Measurements from ENCODE around the gene SIGLEC10.

SIGLEC10 gene

GRCh38 chr19:51394050-51394836 lies 23.2 kb downstream of the SIGLEC10 start:
- TF ChIP-seq CTCF (IDR thresholded peaks at IDR 0.05; ENCODE audit: low read depth, low read length), result peak; percentile 2
- H3K4me3 ChIP-seq (replicated peaks in 1 of 2; ENCODE audit: low read depth in 2 of 2, low read length in 2 of 2), result peak overlapping the region; percentile 44 to 60
- peak; percentile 99 for DNase-seq (ENCODE audit: low read depth in 2 of 2)

- DNase-seq (ENCODE audit: low read depth in 2 of 2), result no peak
- H3K4me3 ChIP-seq (replicated peaks in 1 of 2; ENCODE audit: low read depth in 2 of 2, low read length in 2 of 2), result no peak overlapping the region
- TF ChIP-seq CTCF (IDR thresholded peaks at IDR 0.05; ENCODE audit: low read depth, low read length), result no peak
These were observed 24.7 kb downstream of the SIGLEC10 start for GRCh38 chr19:51392701-51393100.

- no peak for TF ChIP-seq CTCF (IDR thresholded peaks at IDR 0.05; ENCODE audit: low read depth, low read length)
- no peak for DNase-seq (ENCODE audit: low read depth in 2 of 2)
- no peak overlapping the region for H3K4me3 ChIP-seq (replicated peaks in 1 of 2; ENCODE audit: low read depth in 2 of 2, low read length in 2 of 2)
These were observed 26.3 kb downstream of the SIGLEC10 start for GRCh38 chr19:51391073-51391611.

GRCh38 chr19:51389143-51389542 lies 28.3 kb downstream of the SIGLEC10 start:
- H3K4me3 ChIP-seq (replicated peaks in 1 of 2; ENCODE audit: low read depth in 2 of 2, low read length in 2 of 2), result no peak overlapping the region
- no peak for DNase-seq (ENCODE audit: low read depth in 2 of 2)
- TF ChIP-seq CTCF (IDR thresholded peaks at IDR 0.05; ENCODE audit: low read depth, low read length), result no peak

- TF ChIP-seq CTCF (IDR thresholded peaks at IDR 0.05; ENCODE audit: low read depth, low read length), result no peak
- no peak within 1 kb of the TSS for H3K4me3 ChIP-seq (replicated peaks in 1 of 2; ENCODE audit: low read depth in 2 of 2, low read length in 2 of 2)
- no peak for DNase-seq (ENCODE audit: low read depth in 2 of 2)
These were observed 29.5 kb downstream of the SIGLEC10 start, which contains the start of gene LIM2 for GRCh38 chr19:51387924-51388389. LIM2 (minus strand) TSS chr19:51387974; CDS start chr19:51387443, 531 bp downstream.

GRCh38 chr19:51386882-51387520 lies 30.4 kb downstream of the SIGLEC10 start:
- TF ChIP-seq CTCF (IDR thresholded peaks at IDR 0.05; ENCODE audit: low read depth, low read length), result no peak
- H3K4me3 ChIP-seq (replicated peaks in 1 of 2; ENCODE audit: low read depth in 2 of 2, low read length in 2 of 2), result no peak overlapping the region
- DNase-seq (ENCODE audit: low read depth in 2 of 2), result no peak
